Spleen (tissue), 11 donors: ENCODE measurements around the gene TRIM47. TPM values are rescaled to one million over a fixed set of nuclear protein-coding genes. Genes with fewer than 3 reads are reported as not detected.
A peak's percentile ranks its signal among the peaks of the same experiment; 100 is the strongest.

Experiments used
- DNase-seq: peaks from one replicate; pipeline ENCODE4 v3.0.0-alpha.2; 2020
- H3K27ac ChIP-seq, 8 donors: fragments of 200-600 bp; sonication (generic) in 7 of 8; 1 replicate in 4 of 8; 2 replicates in 4 of 8; pipeline versions ENCODE4 v1.5.0 to v1.8.0; 2016 to 2021; ENCODE audit warnings: inconsistent platforms in 4 of 8, mild to moderate bottlenecking in 4 of 8, moderate library complexity in 1 of 8
- H3K27me3 ChIP-seq, 7 donors: fragments of 200-600 bp; sonication (generic) in 6 of 7; replicated peaks in 1 of 7; 1 replicate in 4 of 7; 2 replicates in 3 of 7; pipeline versions ENCODE4 v1.5.0 to v1.8.0; 2016 to 2021; ENCODE audit warnings: inconsistent platforms in 3 of 7, mild to moderate bottlenecking in 1 of 7
- H3K36me3 ChIP-seq, 6 donors: fragments of 200-600 bp; sonication (generic) in 5 of 6; 1 replicate in 4 of 6; 2 replicates in 2 of 6; pipeline versions ENCODE4 v1.5.0 to v1.8.0; 2016 to 2021; ENCODE audit warnings: inconsistent platforms in 2 of 6
- H3K4me1 ChIP-seq, 6 donors: fragments of 200-600 bp; sonication (generic) in 5 of 6; 1 replicate in 3 of 6; 2 replicates in 3 of 6; pipeline versions ENCODE4 v1.5.0 to v1.8.0; 2016 to 2021; ENCODE audit warnings: inconsistent platforms in 3 of 6
- H3K4me3 ChIP-seq, 8 donors: fragments of 200-600 bp; sonication (generic) in 7 of 8; 1 replicate in 4 of 8; 2 replicates in 4 of 8; pipeline versions ENCODE4 v1.5.0 to v1.8.0; 2016 to 2021; ENCODE audit warnings: inconsistent platforms in 4 of 8, mild to moderate bottlenecking in 4 of 8, moderate library complexity in 2 of 8
- H3K9me3 ChIP-seq, 8 donors: fragments of 200-600 bp; sonication (generic) in 7 of 8; 1 replicate in 4 of 8; 2 replicates in 4 of 8; pipeline versions ENCODE4 v1.5.0 to v1.8.0; 2016 to 2021; ENCODE audit warnings: inconsistent platforms in 4 of 8
- POLR2A ChIP-seq, 3 donors: fragments of 450-650 bp; IDR thresholded peaks; one replicate each; pipeline ENCODE4 v1.5.1; 2017; ENCODE audit warnings: antibody characterized with exemption in 3 of 3, mild to moderate bottlenecking in 1 of 3
- POLR2AphosphoS5 ChIP-seq, 3 donors: sonication (generic); formaldehyde crosslinking; IDR thresholded peaks; one replicate each; pipeline ENCODE4 v1.5.1; 2017; ENCODE audit warnings: antibody characterized with exemption in 3 of 3
- WGBS, 5 donors: extraction: QIAGEN DNeasy Blood & Tissue Kit in 3 of 5; methylation state at CpG; one replicate each; pipeline versions ENCODE4 v1.1.5 to v1.1.7; 2013 to 2018; 5-methylcytosine and 5-hydroxymethylcytosine counted together
- intact Hi-C: fragments of 100-400 bp; cut with DNase I; formaldehyde crosslinking; loops from one replicate; pipeline ENCODE4 v1.15.0; 2023; ENCODE audit warnings: low total_unique reads
- polyA plus RNA-seq, 3 donors: library from polyadenylated mRNA; stranded (reverse); fragments of 200-250 nt; gene quantifications; one replicate each; pipeline ENCODE4 v1.2.1, GENCODE V29; 2013
- total RNA-seq, 7 donors: library from RNA; depleted of rRNA in 3 of 7; stranded (reverse); fragments of >200 nt in 3 of 7; fragmentation: NEBNext Ultra II Directional in 4 of 7; extraction: Animal tissue kit (Norgen Biotek cat#: 25700) in 4 of 7; gene quantifications; one replicate each; pipeline versions ENCODE4 v1.1.0 to v1.2.1, GENCODE V29; 2016 to 2021
- TF ChIP-seq, protein P1 (sequence below), 11 experiments: fragments of 200-600 bp in 7 of 11; fragments of 450-650 bp in 4 of 11; sonication (generic) in 4 of 11; IDR thresholded peaks in 8 of 11; conservative IDR thresholded peaks in 3 of 11; 1 replicate in 7 of 11; 2 replicates in 4 of 11; pipeline versions ENCODE4 v1.4.0 to v1.8.0; 2016 to 2021; ENCODE audit warnings: antibody characterized with exemption in 11 of 11, inconsistent platforms in 4 of 11, mild to moderate bottlenecking in 1 of 11
- donor health status: healthy with polysubstance abuse.
- donor health status: DM: no; HTN: no; CAD: no; lungs with moderate emphysema.
- donor health status: DM: no; HTN: no; CAD: no.
- donor health status: Bipolar disorder and iron deficiency.
- donor health status: healthy.
- donor health status: DM: no; HTN: no; CAD: no.
- donor health status: DM: yes; HTN: yes; CAD: no.

TRIM47 gene
- total and polyA plus RNA-seq, 10 donors: 28.1 to 73.8 (median 38.3) TPM

DNA sequence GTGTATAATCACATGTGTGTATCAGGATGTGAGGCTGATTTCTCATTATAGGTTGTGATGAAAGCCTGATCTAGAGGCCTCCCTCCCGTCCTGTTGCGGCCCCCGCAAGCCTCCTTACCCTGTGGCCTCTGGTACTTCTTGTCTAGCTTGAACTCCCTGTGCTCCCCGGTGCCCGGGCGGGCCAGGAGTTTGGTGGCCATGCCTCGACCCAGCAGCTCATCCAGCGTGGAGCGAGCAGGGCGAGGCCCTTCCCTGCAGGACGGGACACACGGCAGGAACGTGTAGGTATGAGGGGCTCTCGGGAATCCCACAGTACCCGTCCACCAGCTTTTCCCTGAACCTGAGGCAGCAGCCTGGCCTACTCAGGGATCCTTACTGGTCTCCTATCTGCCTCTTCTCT is 47.5 kb upstream of the TRIM47 start:
- Histone ChIP-seq H3K27me3 (no peaks in the 10 kb centered on the region), H3K9me3 (no peaks in the 10 kb centered on the region), H3K4me3 (no peak overlapping the region), H3K27ac (no peak overlapping the region), H3K4me1 (peaks cover 0 to 21% (median 14%) of the 10 kb centered on the region in 6 donors), H3K36me3 (peaks cover 0 to 33% (median 0%) of the 10 kb centered on the region in 6 donors)
- WGBS, 5 donors: 93 to 97% (median 96%) methylated on average over 15 of the region's 15 CpGs
- no peak for TF ChIP-seq POLR2AphosphoS5 (IDR thresholded peaks at IDR 0.05)
- TF ChIP-seq, protein P1, sequence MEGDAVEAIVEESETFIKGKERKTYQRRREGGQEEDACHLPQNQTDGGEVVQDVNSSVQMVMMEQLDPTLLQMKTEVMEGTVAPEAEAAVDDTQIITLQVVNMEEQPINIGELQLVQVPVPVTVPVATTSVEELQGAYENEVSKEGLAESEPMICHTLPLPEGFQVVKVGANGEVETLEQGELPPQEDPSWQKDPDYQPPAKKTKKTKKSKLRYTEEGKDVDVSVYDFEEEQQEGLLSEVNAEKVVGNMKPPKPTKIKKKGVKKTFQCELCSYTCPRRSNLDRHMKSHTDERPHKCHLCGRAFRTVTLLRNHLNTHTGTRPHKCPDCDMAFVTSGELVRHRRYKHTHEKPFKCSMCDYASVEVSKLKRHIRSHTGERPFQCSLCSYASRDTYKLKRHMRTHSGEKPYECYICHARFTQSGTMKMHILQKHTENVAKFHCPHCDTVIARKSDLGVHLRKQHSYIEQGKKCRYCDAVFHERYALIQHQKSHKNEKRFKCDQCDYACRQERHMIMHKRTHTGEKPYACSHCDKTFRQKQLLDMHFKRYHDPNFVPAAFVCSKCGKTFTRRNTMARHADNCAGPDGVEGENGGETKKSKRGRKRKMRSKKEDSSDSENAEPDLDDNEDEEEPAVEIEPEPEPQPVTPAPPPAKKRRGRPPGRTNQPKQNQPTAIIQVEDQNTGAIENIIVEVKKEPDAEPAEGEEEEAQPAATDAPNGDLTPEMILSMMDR (IDR thresholded peaks at IDR 0.05 in 8 of 11, conservative IDR thresholded peaks at IDR 0.05 in 3 of 11): no peak
- TF ChIP-seq POLR2A (IDR thresholded peaks at IDR 0.05): no peak
- intact Hi-C loops: no loop called here
- DNase-seq: no peak

DNA sequence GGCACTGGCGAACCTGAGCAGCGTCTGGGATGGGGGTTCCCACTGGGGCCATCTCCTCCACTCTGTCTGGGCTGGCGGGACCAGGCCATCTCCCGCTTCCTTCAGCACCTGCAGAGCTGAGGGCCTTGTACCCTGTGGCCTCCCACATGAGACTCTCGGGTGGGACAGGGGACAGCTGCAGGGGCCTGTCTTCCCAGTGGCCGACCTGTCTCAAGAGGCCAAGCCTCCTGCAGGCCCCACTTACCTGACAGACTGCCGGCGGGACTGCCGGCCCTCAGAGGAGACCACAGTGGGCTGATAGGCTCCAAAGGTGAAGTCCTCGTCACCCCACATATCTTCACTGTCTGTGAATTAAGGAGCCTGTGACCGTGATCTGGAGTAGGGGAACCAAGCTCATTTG is 46.7 kb upstream of the TRIM47 start:
- peaks cover 0 to 41% (median 0%) of the 10 kb centered on the region in 6 donors for H3K36me3 ChIP-seq
- peaks cover 0 to 21% (median 14%) of the 10 kb centered on the region in 6 donors for H3K4me1 ChIP-seq
- TF ChIP-seq, protein P1 (IDR thresholded peaks at IDR 0.05 in 8 of 11, conservative IDR thresholded peaks at IDR 0.05 in 3 of 11): no peak
- no peak for TF ChIP-seq POLR2AphosphoS5 (IDR thresholded peaks at IDR 0.05)
- no peak for TF ChIP-seq POLR2A (IDR thresholded peaks at IDR 0.05)
- WGBS, 5 donors: 92 to 98% (median 94%) methylated on average over 5 to 11 of the region's 11 CpGs
- intact Hi-C loops: no loop called here
- no peak overlapping the region for H3K4me3 ChIP-seq
- H3K27me3 ChIP-seq: no peaks in the 10 kb centered on the region
- H3K9me3 ChIP-seq: no peaks in the 10 kb centered on the region
- no peak for DNase-seq
- H3K27ac ChIP-seq: no peak overlapping the region

DNA sequence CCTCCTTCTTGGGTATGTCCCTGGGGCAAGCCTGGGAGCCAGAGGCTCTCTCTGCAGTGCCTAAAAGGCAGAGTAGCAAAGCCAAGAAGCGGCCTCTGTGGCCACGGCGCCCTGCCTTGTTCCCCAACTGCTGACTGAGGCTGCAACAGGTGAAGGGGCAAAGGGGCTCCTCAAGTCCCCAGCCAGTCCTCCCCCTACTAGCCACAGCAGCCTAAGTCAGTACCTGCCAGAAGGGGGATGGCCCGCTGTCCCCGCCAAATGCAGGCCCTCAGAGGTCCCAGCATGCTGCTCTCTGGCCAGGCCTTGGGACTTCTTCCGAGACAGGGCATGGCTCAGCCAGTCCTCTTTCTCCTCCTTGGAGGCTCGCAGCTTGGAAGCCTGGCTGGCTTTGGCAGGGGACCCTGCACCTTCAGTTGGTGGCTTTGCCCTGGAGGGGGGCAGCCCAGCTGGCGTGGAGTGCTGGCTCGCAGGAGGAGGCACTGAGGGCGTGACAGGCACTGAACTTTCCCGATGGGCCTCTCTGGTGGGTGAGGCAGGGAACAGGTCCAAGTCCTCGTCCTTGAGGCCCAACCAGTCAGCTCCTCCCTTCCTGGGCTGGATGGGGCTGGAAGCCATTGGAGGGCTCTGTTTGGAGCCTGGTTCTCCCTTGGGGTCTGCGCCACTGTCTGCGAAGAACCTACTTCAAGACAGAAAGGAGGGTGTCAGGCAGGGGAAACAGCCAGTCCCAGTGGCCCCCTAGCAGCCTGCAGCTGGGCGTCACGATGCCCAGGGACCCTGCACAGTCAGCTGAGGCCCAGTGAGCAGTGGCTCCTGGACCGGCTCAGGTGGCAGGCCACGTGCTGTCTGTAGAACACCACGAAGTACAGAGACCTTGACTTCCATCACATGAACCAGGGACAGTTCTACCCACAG is 44.8 kb upstream of the TRIM47 start:
- Histone ChIP-seq H3K27me3 (no peaks in the 10 kb centered on the region), H3K36me3 (peaks cover 0 to 56% (median 0%) of the 10 kb centered on the region in 6 donors), H3K4me1 (peaks cover 0 to 21% (median 14%) of the 10 kb centered on the region in 6 donors), H3K27ac (peak overlapping the region in 6 of 8 donors; percentile 9 to 42 (median 19)), H3K4me3 (no peak overlapping the region), H3K9me3 (no peaks in the 10 kb centered on the region)
- intact Hi-C loops: no loop called here
- 74 to 85% (median 82%) methylated on average over 16 to 19 of the region's 19 CpGs for WGBS, 5 donors
- DNase-seq: no peak
- TF ChIP-seq POLR2A (IDR thresholded peaks at IDR 0.05): no peak
- TF ChIP-seq POLR2AphosphoS5 (IDR thresholded peaks at IDR 0.05): peak in 1 of 3 donors; percentile 15

DNA sequence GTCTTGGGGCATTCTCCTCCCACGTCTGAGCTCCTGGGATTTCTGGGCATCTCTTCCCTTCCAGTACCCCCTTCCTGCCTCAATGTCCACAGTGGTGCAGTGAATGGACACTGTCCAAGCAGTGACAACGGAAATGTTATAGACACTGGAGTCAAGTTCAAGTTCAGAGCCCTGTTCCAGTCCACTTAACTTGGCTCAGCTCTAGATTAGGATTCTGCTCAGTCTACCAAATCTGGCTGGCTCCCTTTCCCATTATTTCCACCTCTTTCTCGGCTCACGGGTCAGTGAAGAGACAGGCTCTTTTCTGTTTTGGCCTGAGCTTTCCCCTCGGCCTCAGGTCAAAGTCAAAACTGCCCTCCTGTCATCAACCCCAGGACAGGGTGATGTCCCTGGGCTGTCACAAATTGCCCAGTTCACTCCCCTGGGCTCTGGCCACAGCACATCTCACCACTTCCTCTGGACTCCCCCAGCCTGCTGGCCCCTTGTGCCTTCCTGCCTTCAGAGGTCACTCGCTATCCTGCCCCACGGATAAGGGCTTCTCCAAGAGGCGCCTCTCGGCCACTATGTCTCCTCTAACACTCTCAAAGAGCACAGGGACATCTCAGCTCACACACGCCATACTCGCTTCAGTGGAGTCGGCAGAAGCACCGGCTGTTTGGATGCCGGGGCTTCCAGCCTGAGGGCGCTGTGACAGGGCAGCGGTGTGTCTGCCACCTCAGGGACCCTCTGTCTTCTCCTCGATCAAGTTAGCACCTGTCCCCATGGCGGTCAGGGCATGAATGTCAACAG is 44.0 kb upstream of the TRIM47 start:
- H3K9me3 ChIP-seq: no peaks in the 10 kb centered on the region
- intact Hi-C loops: no loop called here
- no peak for DNase-seq
- peak overlapping the region in 5 of 8 donors; percentile 9 to 42 (median 20) for H3K27ac ChIP-seq
- H3K36me3 ChIP-seq: peaks cover 0 to 65% (median 0%) of the 10 kb centered on the region in 6 donors
- H3K4me3 ChIP-seq: no peak overlapping the region
- H3K27me3 ChIP-seq: no peaks in the 10 kb centered on the region
- H3K4me1 ChIP-seq: peaks cover 0 to 24% (median 16%) of the 10 kb centered on the region in 6 donors
- TF ChIP-seq POLR2A (IDR thresholded peaks at IDR 0.05) (no peak), POLR2AphosphoS5 (IDR thresholded peaks at IDR 0.05) (peak; percentile 18 to 40 (median 23))
- 74 to 93% (median 84%) methylated on average over 17 to 18 of the region's 18 CpGs for WGBS, 5 donors
